NCI-H2081 treated with DMSO at 0.1 percent for 48 hours (cell line): ENCODE measurements around the gene HIVEP1.
"Not testable (repeated sequence)": the region's sequence is repeated elsewhere in the genome, so short reads cannot be mapped to it uniquely, and the experiment has no call there.

Experiments
- DNase-seq: peaks from one replicate; lab custom pipeline; 2025; lab: John Stamatoyannopoulos, UW

The HIVEP1 gene

DNA sequence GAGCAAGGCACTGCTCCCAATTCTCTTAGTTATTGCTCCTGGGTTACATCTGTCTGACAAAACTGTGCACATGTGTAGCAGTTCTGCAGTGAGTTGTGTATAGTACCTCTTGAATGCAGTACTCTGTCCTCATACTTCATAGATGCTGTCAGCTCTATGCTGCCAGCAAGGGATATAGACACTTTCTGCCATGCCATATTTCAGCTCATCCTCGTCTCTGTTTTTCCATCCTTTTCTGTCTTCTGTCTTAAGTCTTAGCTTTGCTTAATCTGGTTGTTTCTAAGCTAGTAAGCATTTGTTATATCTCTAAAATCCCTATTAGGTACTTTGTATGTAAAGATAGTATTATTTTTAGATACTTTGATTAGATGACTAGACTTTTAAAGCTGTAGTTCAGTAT is 76.4 kb downstream of the HIVEP1 start:
- no peak for DNase-seq

DNA sequence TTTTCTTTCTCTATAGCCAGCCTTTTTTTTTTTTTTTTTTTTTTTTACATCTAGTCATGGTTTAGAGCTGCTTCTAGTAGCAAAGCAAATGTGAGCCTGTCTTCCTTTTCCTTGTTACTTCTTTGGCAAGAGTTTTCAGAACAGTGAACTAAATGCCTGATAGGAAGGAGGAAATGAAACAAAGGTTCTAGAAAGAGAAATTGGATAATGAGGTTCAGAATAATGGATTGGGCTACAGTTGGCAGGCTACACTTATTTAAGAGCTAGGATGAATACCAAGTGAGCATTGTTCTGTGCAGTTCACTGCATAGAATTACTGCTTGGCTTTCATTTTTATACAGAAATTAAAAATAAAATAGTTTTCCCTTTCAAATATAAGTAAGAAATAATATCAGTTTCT is 78.6 kb downstream of the HIVEP1 start:
- DNase-seq = no peak

DNA sequence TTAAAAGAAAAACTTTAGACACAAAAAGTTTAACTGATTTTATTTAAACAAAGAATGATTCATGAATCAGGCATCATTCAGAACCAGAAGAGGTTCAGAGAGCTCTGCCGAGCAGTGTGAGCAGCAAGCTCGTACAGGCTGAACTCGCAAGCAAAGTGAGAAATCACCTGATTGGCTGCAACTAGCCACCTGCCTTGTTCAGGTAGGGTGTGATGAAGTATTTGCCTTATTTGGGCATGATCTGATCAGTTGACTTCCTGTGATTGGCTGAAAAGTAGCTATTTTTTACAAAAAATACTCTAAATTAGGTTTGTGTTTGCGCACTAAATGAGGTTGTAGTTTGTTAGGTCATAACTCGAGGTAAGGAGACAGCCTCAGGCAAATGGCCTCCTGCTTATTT is 80.7 kb downstream of the HIVEP1 start:
- no peak for DNase-seq

DNA sequence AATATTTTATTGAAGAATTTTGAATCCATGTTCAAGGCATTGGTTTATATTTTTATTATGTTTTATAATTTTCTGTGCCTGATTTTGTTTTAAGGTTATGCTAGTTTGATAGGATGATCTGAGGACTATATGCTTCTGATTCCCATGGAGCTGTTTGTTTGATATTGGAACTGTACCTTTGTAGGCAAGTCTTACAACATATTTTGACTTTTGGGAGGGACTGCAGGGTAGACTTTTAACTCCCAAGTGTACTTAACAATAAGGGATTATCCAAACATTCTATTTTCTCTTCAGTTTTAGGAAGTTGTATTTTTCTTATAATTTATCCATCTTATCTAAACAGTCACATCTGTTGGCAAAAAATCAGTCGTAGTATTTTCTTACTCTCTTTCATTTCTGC is 82.6 kb downstream of the HIVEP1 start:
- DNase-seq = no peak

DNA sequence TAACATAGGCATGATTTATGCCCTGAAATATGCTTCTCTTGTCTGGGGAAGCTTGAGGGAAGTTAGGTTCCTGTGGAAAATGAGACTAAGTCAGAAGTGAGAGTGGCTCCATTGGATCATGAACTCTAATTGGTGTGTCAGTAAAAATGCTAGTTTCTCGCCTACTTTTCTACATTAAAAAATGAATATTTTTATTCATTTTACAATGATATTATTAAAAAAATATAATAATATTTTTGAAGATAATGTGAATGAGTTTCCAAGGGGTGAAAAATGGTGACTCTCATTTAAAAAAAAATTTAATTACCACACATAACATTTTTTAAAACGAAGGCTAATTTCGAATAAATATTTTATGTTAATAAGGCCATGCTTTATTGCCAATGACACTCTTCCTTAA is 84.2 kb downstream of the HIVEP1 start:
- no peak for DNase-seq

DNA sequence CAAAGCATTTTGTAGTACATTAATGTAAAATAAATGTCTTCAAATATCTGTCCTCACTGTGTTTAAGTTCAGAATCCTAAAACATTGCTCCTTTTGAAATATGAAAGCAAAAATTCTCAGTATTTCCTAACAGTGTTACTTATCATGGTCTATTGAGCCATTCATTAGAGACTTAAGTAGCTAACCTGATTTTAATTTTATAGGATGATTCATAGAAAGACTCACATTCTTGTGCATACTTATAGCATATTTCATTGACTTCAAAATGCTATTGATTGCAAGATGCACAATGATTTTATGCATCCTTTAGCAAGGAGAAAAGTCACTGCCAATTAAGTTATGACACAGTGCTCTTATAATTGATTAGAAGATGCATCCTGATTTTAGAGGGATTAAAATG is 85.7 kb downstream of the HIVEP1 start:
- no peak for DNase-seq

DNA sequence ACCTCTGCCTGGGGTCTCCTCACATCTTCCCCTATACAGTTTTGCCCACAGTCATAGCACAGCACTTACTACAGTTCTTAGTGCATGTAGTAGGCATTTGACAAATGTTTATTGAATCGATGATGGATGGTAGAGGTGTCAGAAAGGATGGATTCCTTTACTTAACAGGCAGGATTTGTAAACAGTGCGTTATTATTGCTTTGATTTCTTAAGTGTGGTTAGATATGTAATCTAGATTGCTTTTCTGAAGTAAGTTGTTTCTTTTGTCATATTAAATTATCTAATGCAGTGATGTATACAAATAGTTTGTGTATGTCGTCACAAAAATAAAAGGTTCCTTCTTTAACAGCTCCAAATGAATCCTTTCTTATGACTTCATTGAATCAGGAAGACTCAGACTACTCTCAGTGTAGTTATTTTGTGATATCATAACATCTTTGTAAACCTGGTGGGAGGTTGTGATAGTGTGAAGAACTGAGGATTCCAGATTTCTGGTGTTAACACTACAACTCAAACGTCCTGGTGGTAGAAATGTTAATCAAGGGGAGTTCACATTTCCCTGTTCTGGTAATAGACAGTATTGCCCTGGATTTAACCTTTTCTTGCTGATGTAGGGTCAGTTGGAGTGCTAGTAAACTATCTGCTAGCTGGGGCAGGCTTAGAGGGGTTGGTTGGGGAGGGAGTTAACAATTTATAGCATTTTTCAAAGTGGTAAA is 87.7 kb downstream of the HIVEP1 start:
- no peak for DNase-seq

DNA sequence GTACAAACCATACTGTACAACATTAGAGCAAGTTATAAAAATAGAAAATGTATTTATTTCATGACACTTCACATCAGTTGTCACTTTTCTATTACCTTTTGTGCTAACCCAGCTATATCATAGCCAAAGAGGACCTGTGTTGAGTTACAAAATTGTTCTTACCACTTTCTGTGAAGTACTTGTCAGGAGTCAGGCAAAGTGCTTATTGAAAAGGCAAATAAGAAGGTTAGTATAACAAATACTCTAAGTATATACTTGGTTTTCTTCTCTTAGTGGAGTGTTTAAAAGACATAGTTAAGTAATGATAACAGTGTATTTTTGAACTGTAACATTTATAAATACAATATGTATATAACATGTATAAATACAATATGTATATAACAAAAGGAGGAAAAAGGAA is 88.9 kb downstream of the HIVEP1 start:
- no peak for DNase-seq

DNA sequence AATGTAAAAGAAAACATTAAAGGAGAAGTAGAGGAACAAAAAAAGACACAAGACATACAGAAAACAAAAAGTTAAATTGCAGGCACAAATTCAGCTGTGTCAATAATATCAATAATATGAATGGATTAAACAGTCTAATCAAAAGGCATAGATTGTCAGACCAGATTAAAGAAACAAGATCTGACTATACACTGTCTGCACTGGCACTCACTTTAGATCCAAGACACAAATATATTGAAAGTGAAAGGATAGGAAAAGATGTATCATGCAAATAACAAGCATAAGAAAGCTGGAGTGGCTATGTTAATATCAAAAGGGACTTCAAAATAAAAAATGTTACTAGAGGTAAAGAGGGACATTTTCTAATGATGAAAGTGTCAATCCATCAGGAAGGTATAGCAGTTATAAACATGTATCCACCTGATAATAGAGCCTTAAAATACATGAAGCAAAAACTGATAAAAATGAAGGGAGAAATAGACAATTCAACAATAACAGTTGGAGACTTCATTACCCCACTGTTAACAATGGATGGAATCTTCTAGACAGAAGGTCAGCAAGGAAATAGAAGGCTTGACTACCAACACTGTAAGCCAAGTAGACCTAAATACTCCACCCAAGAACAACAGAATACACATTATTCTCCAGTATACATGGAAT is 89.7 kb downstream of the HIVEP1 start:
- no peak for DNase-seq

DNA sequence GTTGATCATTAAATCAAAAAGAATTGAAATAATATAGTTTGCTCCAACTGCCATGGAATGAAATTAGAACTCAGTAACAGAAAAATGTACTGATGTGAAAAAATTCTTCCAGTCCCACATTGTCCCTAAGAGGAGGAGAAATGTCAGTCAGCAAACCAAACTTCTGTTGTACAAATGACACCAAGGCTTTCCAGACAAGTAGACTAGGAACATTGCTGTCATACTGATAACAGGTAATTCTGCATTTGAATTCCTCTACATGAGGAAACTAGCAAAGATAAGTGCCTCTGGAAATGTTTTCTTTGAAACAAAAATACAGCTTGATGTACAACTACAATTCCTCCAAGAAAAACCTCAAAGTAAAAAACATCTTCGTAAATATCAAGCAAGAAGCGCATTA is 90.2 kb downstream of the HIVEP1 start:
- no peak for DNase-seq

DNA sequence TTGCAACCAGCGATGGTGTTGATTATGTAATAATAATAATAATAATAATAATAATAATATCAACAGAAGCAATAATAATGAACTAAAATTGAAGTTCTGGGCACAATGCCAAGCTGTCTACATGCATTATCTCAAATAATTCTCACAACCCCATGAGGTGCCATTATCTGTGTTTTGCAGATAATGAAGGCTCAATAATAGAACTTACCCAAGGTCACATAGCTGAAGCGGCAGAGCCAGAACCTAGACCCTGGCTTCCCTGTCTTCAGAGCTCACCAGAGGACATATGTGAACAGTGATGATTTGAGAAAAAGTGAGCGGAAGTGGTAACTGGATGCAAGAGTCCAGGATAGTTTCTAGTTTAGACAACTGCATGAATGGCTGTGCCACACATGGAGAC is 91.0 kb downstream of the HIVEP1 start:
- DNase-seq = no peak

DNA sequence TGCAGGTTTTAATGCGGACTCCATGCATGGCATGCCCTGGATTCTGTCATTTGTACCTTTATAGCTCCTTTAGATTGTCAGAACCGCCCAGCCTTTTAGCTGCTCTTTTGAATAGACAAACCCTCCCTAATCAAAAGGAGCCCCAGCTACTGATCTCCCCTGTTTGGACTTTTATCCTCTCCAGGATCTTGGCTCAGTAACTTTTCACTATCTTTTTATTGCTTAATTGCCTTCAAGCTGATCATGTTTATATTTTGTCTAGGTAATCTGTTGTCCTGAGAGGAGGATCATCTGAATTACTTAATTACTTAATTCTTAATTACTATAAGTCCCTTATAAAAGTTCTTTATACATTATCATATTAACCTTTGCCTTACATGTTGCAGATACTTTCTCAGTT is 93.2 kb downstream of the HIVEP1 start:
- no peak for DNase-seq

DNA sequence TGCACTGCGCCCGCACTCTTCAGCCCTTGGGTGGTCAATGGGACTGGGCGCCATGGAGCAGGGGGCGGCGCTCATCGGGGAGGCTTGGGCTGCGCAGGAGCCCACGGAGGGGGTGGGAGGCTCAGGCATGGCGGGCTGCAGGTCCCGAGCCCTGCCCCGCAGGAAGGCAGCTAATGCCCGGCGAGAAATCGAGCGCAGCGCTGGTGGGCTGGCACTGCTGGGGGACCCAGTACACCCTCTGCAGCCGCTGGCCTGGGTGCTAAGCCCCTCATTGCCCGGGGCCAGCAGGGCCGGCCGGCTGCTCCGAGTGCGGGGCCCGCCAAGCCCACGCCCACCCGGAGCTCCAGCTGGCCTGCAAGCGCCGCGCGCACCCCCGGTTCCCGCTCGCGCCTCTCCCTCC is 96.3 kb downstream of the HIVEP1 start:
- not testable (repeated sequence) for DNase-seq

DNA sequence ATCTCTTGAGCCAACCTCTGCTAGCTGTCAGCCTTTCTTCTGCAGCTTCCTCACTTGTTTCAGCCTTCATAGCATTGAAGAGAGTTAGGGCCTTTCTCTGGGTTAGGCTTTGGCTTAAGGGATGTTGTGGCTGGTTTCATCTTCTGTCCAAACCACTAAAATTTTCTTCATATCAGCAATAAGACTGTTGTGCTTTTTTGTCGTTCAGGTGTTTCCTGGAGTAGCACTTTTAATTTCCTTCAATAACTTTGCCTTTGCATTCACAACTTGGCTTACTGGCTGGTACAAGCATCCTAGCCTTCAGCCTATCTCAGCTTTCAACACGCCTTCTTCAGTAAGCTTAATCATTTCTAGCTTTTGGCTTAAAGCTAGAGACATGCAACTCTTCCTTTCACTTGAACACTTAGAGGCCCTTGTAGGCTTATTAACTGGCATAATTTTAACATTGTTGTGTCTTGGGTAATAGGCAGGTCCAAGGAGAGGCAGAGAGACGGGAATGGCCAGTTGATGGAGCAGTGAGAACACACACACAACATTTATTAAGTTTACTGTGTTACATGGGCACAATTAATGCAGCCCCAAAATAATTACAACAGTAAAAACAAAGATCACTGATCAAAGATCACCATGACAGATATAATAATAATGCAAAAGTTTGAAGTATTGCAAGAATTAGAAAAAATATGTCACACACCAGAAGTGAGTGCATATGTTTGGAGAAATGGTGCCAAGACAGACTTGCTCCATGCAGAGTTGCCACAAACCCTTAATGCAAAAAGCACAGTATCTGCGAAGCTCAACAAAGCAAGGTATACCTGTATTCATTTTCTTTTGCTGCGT is 98.6 kb downstream of the HIVEP1 start:
- DNase-seq = no peak

DNA sequence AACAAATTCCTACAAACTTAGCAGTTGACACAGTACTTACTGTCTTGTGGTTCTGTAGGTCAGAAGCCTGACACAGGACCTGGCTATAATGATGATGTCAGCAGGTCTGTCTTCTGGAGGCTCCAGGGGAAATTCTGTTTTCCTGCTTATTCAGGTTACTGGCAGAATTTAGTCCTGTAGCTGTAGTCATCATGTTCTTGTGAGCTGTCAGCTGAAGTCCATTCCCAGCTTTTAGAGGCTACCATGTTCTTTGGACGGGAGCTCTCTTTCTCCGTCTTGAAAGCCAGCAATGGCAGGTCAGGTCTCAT is 99.2 kb downstream of the HIVEP1 start:
- no peak for DNase-seq

DNA sequence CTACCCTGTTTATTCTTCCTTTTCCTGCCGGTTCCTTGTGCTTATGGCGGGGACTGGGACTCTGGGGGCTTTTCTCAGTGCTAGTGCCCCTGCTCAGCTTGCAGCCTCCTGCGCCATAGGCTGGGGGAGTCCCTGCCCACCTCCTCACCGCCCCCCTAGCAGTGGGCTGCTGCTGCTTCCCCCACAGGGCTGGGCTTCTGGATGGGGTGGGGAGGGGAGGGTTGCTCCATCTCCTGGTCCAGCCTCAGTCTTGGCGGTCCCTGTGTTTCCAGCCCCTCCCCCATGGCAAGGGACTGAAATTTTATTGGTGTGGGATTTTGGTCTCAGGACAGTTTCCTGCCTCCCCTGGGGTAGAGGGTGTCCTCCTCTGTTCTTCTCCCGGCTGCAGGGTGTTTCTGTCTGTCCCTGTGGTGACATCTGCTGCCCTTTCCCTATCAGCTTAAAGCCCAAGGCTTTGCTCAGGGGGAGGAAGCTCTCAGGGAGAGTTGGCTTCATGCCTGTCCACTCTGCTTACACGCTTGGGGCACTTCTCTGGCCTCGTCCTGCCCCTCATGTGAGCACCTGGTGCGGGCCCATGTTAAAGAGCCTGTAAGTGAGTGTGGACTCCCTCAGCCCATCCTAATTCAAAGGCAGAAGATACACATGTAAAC is 100.6 kb downstream of the HIVEP1 start:
- no peak for DNase-seq

DNA sequence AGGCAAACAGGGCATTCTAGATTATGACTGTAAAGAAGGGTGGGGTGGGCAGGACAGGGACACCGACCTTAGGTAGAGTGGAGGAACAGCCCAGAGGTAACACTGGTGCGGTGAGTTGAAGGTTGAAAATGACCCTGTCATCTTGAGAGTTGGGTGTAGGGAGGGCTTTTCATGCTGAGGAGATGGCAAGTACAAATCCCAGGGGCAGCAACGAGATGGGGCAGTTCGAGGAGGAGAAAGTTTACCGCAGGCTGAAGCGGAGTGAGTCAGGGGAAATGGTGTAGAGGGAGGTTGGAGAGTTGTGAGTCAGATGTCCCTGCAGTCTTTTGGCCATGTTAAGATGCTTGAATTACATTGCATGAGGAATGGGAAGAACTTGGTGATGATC is 101.1 kb downstream of the HIVEP1 start:
- no peak for DNase-seq

DNA sequence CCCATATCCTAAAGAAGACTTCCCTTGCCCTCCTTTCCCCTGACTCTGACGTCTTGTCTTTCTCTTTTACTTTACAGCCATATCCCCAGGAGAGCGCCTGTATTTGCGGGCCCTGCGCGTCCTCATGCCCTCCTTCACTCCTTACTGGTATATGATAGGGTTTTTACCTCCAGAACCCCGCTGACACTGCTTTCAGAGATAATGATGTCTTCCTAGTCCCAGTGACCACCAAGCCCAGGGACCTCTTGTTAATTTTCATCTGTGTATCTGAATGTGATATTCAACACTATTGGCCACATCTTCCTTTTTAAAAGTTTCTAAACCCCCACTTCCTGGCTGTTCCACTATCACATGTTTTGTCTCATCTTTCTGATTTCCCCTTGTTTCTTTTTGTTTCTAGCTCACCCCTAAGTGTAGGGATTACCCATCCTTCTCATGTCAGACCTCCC is 102.0 kb downstream of the HIVEP1 start:
- no peak for DNase-seq

DNA sequence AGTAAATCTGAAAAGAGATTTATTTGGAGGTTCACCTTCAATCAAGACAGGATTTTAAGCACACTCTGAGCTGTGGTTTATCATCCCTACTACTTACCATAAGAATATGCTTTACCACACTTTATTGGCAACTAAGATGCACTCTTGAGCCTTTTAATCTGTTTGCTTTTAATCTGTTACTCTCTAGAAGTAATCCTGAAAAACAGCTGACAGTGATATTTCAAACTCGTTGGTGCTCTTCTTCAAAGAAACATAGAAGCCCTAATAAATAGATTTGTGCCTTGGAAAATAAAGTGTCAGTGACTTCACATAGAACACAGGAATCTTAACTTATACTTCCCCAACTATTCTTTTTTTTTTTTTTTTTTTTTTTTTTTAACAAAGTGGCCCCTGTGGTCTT is 102.9 kb downstream of the HIVEP1 start:
- DNase-seq = no peak

DNA sequence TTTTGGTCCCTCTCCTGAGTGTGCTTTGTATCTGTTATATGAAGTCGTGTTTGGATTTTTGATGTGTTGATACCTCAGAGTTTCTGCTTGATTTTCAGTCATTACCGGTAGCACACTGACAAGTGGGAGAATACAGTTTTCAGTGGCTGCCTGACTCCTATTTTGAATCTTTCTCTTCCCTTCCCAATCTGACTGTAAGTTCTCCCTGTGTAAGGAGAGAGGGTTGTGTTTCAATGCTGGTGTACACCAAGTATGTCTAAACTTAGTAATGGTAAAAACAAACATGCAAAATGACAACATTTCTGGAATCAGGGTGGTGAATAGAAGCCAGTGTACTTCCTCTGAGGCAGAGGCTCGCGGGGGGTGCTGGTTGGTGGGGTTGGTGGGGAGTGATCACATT is 103.4 kb downstream of the HIVEP1 start:
- no peak for DNase-seq

DNA sequence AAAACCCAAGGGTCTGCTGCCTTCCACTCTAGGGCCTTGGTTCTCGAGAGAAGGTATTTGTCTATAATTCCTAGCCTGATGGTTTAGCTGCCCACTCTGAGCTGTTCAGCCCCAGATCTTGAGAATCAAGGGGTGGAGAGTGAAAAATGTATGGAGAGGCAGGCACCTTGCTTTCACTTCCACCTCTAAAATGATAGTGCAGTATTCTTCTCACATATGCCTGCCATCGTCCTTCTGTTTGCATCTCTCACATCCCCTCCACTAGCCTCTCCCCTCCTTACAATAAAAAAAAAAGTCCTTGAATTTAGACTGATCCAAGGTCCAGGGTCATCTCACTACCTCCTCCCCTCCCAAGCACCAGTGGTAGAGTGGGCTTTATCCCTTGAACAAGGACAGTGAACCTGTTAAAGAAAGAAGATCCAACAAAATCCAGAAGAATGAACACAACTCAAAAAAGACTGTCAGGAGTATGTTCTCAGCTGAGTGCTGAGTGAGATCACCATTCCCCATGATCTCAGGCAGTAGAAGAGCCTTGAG is 104.2 kb downstream of the HIVEP1 start:
- DNase-seq = no peak

DNA sequence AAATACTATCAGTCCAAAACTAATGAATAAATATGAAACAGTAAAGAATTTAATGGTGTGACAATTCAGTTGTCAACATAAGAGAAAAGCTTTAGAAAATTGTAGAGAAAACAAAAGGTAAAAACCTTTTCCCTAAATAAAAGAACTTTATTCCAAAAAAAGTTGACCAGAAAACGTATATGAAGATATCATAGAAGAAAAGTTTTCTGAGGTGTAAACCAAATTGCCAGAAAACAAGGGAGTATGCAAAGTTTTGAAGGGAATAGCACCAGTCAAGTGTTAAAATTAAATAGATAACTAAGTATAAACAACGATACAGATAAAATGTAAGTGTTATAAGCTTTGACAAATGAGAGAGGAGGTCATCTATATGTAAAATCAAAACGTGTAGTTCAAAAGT is 104.9 kb downstream of the HIVEP1 start:
- DNase-seq = no peak

DNA sequence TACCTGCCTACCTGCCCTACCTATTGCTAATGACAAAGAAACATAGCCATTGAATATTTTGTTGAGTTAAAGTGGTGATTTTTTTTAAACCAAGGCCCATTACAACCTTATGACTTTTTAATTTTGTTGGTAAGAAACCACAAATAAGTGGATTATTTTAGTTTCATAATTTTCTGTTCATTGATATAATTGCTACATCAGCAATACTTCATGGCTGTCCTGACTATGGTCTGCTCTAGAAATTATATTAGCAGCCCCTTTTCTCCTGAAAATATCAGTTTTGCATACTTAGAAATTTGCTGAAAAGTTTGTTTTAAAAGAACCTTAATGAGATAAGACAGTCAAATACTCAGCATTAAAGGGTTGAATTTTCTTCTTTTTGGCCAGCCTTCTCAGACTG is 106.5 kb downstream of the HIVEP1 start:
- DNase-seq = no peak
